Right lung (tissue), 5 donors: Measurements from ENCODE around the gene CAMKK1. TPM values are rescaled to one million over a fixed set of nuclear protein-coding genes. Genes with fewer than 3 reads are reported as not detected.
"Not testable (repeated sequence)": the region's sequence is repeated elsewhere in the genome, so short reads cannot be mapped to it uniquely, and the experiment has no call there.

Source experiments
- DNase-seq, 2 donors: peaks; one replicate each; pipeline ENCODE4 v3.0.0-alpha.2; 2013
- polyA plus RNA-seq, 5 donors: library from polyadenylated mRNA; unstranded; fragments of 120-200 nt; gene quantifications; one replicate each; pipeline versions ENCODE4 v1.2.1 to v1.2.3, GENCODE V29; 2013; ENCODE audit warnings: inconsistent platforms in 1 of 5, low replicate concordance in 1 of 5; ENCODE audit not compliant: insufficient read length in 5 of 5, insufficient read depth in 1 of 5

CAMKK1 gene
- polyA plus RNA-seq, 5 donors: 2.5 to 4.7 (median 3.3) TPM

DNA sequence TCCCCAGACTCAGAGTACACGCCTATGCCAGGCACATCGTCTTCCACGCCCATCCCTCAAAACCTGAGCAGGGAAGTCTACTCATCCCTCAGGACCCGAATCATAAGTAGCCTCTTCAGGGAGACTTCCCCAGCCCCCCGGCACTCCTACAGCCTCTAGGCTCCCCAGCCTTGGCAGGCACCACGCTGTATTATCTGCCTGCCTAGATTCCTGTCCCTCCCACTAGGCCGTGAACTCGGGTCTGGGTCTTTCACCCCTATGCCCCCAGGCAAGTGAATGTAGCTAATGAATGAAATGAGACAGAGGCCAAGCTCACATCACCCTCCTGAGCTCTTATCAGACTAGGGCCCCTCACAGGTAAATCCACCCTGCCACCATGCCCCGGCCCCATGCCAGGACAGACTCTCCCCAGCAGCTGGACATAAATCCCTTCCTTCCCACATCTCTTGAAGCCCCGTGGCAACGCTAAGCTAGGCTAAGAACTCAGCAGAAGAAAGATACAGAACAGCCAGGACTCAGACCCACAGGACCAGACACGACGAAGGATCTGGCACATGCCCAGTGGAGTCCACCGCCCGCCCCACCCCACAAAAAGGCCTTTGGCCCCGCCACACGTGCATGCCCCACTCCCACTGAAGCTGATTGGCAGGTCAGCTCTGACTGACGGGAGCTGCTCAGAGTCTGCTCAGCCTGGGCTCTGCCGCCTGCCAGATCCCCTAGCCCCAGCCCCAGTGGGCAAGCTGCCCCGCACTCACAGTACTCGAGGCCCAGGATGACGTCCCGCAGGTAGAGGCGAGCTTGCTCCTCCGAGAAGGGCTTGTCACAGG, 13.0 kb downstream of the CAMKK1 start:
- no peak for DNase-seq

DNA sequence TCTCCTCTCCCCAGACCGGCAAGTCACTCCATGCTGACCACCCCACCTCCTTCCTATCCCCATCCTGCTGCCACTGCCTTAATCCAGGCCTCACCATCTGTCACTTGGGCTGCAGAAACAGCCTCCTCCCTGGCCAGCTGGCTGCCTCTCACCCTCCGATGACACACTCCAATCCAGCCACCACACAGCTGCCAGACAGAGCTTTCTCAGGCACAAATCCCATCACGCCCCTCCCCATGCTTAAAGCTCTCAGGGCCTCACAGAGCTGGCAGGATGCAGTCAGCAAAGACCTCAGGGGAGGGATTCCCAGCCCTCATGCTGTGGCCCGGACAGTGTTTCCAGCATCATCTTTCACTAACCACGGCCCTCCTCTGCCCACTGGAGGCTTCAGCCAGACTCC, 13.7 kb downstream of the CAMKK1 start:
- DNase-seq: peak; percentile 57 to 76

- no peak for DNase-seq
These were observed 15.6 kb downstream of the CAMKK1 start for GRCh38 chr17:3877220-3877619.

DNA sequence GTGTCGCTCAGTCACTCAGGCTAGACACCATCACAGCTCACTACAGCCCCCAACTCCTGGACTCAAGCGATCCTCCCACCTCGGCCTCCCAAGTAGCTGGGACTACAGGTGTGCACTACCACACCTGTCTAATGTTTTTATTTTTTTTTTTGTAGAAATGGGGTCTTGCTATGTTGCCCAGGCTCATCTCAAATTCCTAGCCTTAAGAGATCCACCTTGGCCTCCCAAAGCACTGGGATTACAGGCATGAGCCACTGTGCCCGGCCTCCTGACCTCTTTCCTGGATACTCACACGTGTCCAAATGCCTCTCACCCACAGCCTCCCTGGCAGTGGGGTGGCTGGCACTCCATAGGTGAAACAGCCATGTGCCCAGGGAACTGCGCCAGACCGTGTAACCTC, 17.5 kb downstream of the CAMKK1 start:
- DNase-seq: no peak

DNA sequence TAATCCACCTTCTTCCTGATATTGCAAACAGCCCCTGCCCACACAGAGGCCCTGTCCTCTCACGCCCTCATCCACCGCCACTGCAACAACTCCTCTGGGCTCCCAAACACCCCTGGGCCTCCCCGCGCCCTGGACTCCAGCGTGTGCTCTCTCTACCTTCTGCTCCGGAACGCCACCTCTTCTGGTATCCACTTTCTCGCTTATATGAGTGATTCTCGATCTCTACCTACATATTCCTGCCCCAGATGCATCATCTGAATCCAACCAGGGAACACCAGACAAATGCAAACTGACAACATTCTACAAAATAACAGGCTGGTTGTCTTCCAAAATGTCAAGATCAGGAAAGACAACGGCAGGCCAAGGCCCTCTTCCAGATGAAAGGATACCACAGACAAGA, 19.0 kb downstream of the CAMKK1 start:
- DNase-seq: no peak

- peak in 1 of 2 donors; percentile 25 for DNase-seq
These were observed 22.0 kb downstream of the CAMKK1 start for GRCh38 chr17:3870871-3871306.

DNA sequence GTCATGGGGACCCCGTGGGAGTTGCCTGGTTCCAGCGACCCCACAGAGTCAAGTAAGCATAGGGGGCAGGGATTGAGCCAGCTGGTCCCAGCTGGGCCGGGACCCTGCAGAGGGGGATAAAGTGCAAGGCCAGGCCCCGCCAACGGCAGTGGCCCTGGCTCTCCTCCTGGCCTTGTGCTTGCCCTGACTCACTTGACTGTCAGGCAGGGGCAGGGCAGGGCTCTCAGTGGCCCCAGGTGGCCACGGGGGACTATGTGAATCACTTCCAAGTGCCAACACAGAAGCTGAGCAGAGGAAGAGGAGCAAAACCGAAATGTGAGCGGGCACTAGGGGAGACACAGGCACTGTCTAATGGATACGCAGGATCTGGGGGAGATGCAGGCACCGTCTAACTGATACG, 25.2 kb downstream of the CAMKK1 start:
- DNase-seq: no peak

- no peak for DNase-seq
These were observed 25.7 kb downstream of the CAMKK1 start for GRCh38 chr17:3867106-3867505.

- no peak for DNase-seq
These were observed 26.6 kb downstream of the CAMKK1 start for GRCh38 chr17:3866276-3866675.

GRCh38 chr17:3865176-3865575, 27.7 kb downstream of the CAMKK1 start:
- peak in 1 of 2 donors; percentile 27 for DNase-seq

DNA sequence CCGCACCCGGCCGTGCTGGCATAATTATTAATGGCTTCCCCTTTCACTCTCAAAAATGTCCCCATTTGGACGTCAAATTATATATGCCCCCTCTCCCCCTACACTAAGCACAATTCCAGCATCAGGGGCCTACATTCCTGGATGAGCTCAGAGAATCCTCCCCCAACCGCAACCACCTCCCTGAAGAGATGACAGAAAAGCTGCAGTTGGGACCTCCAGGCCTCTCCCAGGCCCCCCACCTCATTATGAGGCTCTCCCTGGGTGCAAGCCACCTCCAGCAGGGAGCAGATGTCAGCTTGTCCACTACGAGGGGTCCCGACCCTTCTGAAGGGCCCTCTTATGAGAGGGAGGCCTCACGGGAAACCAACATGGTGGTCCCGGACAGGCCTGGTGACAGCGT, 28.3 kb downstream of the CAMKK1 start:
- no peak for DNase-seq

DNA sequence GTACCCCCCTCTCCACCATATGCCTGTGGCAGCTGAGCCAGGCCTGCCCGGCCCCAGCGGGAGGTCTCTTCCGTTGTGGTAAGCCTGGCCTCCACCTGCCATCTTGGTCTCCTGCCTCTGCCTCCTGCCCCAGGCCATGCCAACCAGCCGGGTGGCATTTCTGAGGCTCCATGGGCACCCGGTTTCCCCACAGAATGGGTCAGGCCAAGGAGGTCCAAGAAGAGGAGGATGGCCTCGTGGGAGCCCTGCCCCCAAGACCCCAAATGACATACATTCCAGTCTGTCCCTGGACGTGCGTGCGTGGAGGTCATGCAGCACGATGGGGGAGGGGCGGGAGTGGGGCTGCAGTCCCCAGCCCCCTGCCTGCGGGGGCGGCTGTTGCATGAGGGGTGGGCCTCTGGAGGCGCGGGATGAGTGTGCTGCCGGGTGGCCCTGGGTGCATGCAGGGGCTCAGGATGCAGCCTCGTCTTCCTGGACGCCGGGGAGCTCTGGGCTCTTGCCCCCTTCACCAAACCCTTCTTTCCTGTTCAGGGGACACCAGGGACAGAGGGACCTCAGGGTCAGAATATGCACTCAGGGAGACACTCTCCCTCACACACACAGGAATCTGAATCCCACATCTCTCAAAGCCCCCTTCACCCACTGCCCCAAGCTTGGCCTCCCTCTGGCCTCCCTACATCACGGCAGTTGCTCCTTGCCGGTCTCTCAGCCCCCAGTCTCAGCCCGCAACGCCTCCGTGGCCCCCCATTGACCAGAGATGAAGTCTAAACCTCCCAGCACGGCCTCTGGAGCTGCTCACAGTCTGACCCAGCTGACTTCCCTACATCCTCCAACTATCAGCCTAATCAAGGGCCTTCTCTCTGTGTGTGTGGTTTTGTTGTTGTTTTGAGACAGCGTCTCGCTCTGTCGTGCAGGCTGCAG, 30.8 kb downstream of the CAMKK1 start:
- DNase-seq: no peak

- no peak for DNase-seq
These were observed 31.7 kb downstream of the CAMKK1 start for GRCh38 chr17:3860939-3861700.

GRCh38 chr17:3859940-3860339, 32.9 kb downstream of the CAMKK1 start:
- DNase-seq: no peak

DNA sequence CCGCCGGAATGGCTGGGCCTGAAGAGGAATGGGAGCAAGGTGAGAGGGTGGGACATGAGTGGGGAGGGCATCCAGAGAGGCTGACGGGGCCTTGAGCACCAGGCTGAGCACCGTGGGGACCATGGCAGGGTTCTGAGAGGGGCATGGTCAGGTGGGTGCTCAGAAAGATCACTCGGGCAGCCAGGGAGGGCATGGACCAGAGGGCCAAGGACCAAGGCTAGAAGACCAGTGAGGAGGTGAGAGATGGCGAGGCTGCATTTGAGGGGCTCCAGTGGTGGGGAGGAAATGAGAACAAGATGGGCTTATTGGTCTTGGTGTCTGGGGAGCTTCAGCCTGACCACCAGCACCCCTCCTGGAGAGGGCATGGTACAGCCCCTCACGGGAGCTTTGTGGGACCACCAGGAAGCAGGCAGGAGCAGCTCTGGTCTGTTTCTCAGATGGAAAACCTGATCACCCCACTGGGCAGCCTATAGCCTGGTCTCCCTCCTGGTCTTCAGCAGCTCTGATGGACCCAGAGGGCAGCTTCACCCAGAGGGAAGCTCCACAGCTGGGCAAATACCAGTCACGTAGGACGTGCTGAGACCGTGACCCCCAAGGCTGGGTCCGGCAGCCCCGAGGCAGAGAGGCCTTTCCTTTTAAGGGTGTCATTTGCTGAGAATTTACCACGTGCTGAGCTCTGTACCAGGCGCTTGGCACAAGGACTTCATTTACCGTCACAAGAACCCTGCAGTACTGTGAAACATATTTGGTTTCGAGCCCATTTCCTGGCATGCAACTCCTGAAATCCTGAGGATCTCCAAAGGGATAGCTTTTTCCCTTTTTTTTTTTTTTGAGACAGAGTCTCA, 35.4 kb downstream of the CAMKK1 start:
- no peak for DNase-seq

DNA sequence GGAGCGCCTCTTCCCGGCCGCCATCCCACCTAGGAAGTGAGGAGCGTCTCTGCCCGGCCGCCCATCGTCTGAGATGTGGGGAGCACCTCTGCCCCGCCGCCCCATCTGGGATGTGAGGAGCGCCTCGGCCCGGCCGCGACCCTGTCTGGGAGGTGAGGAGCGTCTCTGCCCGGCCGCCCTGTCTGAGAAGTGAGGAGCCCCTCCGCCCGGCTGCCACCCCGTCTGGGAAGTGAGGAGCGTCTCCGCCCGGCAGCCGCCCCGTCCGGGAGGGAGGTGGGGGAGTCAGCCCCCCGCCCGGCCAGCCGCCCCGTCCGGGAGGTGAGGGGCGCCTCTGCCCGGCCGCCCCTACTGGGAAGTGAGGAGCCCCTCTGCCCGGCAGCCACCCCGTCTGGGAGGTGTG, 38.6 kb downstream of the CAMKK1 start:
- not testable (repeated sequence) for DNase-seq

DNA sequence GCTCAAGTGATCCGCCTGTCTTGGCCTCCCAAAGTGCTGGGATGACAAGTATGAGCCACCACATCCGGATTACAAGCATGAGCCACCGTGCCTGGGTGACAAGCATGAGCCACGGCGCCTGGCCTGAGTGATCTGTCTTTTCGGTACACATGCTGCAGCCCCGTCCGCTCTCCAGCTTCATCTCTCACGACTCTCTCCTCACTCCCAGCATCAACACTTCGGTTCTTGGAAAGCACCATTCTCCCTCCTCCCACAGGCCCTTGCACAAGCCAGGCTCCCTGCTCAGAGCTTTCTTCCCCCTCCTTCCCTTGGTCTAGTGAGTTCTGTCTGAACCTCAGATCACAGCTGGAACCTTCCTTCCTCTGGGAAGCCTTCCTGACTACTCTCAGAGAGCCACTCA, 40.3 kb downstream of the CAMKK1 start:
- DNase-seq: no peak

- DNase-seq: no peak
These were observed 41.3 kb downstream of the CAMKK1 start for GRCh38 chr17:3851461-3852100.

DNA sequence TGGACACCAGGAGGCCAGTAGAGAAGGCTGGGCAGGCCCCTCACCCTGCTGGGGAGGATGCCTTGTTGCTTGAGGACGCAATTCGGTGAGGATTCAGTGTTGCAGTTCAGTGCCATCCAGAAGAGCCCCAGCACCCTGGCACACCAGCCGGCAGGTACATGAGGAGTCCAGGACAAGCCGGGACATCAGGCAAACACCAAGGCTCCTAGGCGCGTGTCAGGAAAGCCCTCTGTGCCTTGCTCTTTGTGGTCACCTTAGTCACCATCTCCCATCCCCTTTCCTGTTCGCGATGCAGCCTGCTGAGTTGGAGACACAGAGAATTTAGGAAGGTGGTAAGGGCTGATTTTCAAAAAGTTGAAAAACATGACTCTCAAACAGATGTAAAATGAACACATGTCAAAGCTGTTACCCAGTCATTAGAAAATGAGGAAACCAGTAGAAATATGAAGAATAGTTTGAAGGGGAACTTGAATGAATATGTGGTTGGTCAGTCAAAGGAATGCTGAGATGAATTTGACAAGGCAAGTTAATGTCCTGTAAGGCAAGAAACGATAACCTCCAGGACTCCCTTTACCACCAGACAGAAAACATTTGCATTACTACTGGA, 44.5 kb downstream of the CAMKK1 start:
- no peak for DNase-seq

GRCh38 chr17:3847165-3847670, 45.6 kb downstream of the CAMKK1 start:
- no peak for DNase-seq
